HEK293 (cell line): ENCODE results near the gene SMYD1.

Source experiments
- CTCF ChIA-PET: fragments of 350-600 bp; formaldehyde crosslinking; extraction: SDS; loops from one replicate; lab custom pipeline; 2021; ENCODE audit warnings: antibody characterized with exemption; lab: Yijun Ruan, JAX
- POLR2A ChIA-PET: fragments of 300-600 bp; formaldehyde crosslinking; extraction: SDS; loops from one replicate; lab custom pipeline; 2020; ENCODE audit warnings: antibody characterized with exemption, inconsistent platforms; lab: Yijun Ruan, JAX
- H3K27ac ChIP-seq: fragments of 200-500 bp; sonication (Bioruptor generic); 2 replicates; pipeline ENCODE4 v1.5.1; 2014; ENCODE audit warnings: low read depth, low read length, control low read depth, inconsistent platforms; ENCODE audit errors: extremely low read depth
- H3K36me3 ChIP-seq, 2 experiments: fragments of 200-500 bp in 1 of 2; sonication (Bioruptor generic) in 1 of 2; 1 replicate in 1 of 2; 2 replicates in 1 of 2; pipeline ENCODE4 v1.5.1; 2014 to 2017; ENCODE audit warnings: inconsistent platforms in 2 of 2, low read length in 2 of 2; ENCODE audit not compliant: control insufficient read depth in 2 of 2, insufficient read depth in 1 of 2
- H3K4me1 ChIP-seq: fragments of 200-500 bp; sonication (Bioruptor generic); 2 replicates; pipeline ENCODE4 v1.5.1; 2014; ENCODE audit warnings: mild to moderate bottlenecking, low read length, inconsistent platforms; ENCODE audit not compliant: control insufficient read depth, insufficient read depth
- H3K4me3 ChIP-seq: 2 replicates; pipeline ENCODE4 v1.5.1; 2011; ENCODE audit warnings: low read depth, mild to moderate bottlenecking, control low read depth, low read length, moderate library complexity
- H3K9me3 ChIP-seq: fragments of 200-500 bp; sonication (Bioruptor generic); 2 replicates; pipeline ENCODE4 v1.5.1; 2014; ENCODE audit warnings: low read depth, low read length, inconsistent platforms; ENCODE audit not compliant: control insufficient read depth, insufficient read depth
- FEZF1 ChIP-seq: fragments of 450-650 bp; formaldehyde crosslinking; IDR thresholded peaks from 2 replicates; pipeline ENCODE4 v1.5.1; 2016; ENCODE audit warnings: missing biosample characterization, missing genetic modification characterization
- GLIS1 ChIP-seq: fragments of 450-650 bp; formaldehyde crosslinking; IDR thresholded peaks from 2 replicates; pipeline ENCODE4 v1.5.1; 2016; ENCODE audit warnings: missing biosample characterization, missing genetic modification characterization
- YY2 ChIP-seq: fragments of 450-650 bp; formaldehyde crosslinking; IDR thresholded peaks from 2 replicates; pipeline ENCODE4 v1.5.1; 2016; ENCODE audit warnings: missing biosample characterization, missing genetic modification characterization
- ZFHX2 ChIP-seq: fragments of 450-650 bp; formaldehyde crosslinking; conservative IDR thresholded peaks from 2 replicates; pipeline ENCODE4 v1.5.1; 2016; ENCODE audit warnings: missing biosample characterization, missing genetic modification characterization
- ZNF10 ChIP-seq: fragments of 450-650 bp; formaldehyde crosslinking; IDR thresholded peaks from 2 replicates; pipeline ENCODE4 v1.5.1; 2017; ENCODE audit warnings: missing biosample characterization, missing genetic modification characterization
- ZNF112 ChIP-seq: fragments of 450-650 bp; formaldehyde crosslinking; IDR thresholded peaks from 2 replicates; pipeline ENCODE4 v1.5.0; 2017; ENCODE audit warnings: missing biosample characterization, missing genetic modification characterization
- ZNF146 ChIP-seq: fragments of 450-650 bp; formaldehyde crosslinking; IDR thresholded peaks from 2 replicates; pipeline ENCODE4 v1.5.1; 2016; ENCODE audit warnings: missing biosample characterization, missing genetic modification characterization
- ZNF202 ChIP-seq: fragments of 450-650 bp; formaldehyde crosslinking; IDR thresholded peaks from 2 replicates; pipeline ENCODE4 v1.5.1; 2016; ENCODE audit warnings: missing biosample characterization, missing genetic modification characterization, borderline replicate concordance
- ZNF266 ChIP-seq: fragments of 450-650 bp; formaldehyde crosslinking; IDR thresholded peaks from 2 replicates; pipeline ENCODE4 v1.5.1; 2016; ENCODE audit warnings: missing biosample characterization, missing genetic modification characterization, low read depth
- ZNF391 ChIP-seq: fragments of 450-650 bp; formaldehyde crosslinking; IDR thresholded peaks from 2 replicates; pipeline ENCODE4 v1.5.1; 2016; ENCODE audit warnings: low read depth, missing biosample characterization, missing genetic modification characterization, borderline replicate concordance
- ZNF530 ChIP-seq: fragments of 450-650 bp; formaldehyde crosslinking; IDR thresholded peaks from 2 replicates; pipeline ENCODE4 v1.5.1; 2016; ENCODE audit warnings: low read depth, missing biosample characterization, missing genetic modification characterization
- ZNF548 ChIP-seq: fragments of 450-650 bp; formaldehyde crosslinking; IDR thresholded peaks from 2 replicates; pipeline ENCODE4 v1.5.1; 2016; ENCODE audit warnings: missing biosample characterization, missing genetic modification characterization
- ZNF658 ChIP-seq: fragments of 450-650 bp; formaldehyde crosslinking; IDR thresholded peaks from 2 replicates; pipeline ENCODE4; 2016; ENCODE audit warnings: missing biosample characterization, missing genetic modification characterization
- ZNF747 ChIP-seq: fragments of 450-650 bp; formaldehyde crosslinking; IDR thresholded peaks from 2 replicates; pipeline ENCODE4 v1.5.1; 2016; ENCODE audit warnings: missing biosample characterization, missing genetic modification characterization
- ZNF843 ChIP-seq: fragments of 450-650 bp; formaldehyde crosslinking; IDR thresholded peaks from 2 replicates; pipeline ENCODE4 v1.5.1; 2016; ENCODE audit warnings: missing biosample characterization, missing genetic modification characterization
- ZXDB ChIP-seq: fragments of 450-650 bp; formaldehyde crosslinking; IDR thresholded peaks from 2 replicates; pipeline ENCODE4 v1.5.1; 2016; ENCODE audit warnings: missing biosample characterization, missing genetic modification characterization
- TF ChIP-seq, protein P1 (sequence below): fragments of 450-650 bp; formaldehyde crosslinking; IDR thresholded peaks from 2 replicates; pipeline ENCODE4 v1.5.1; 2016; ENCODE audit warnings: missing biosample characterization, missing genetic modification characterization, low read depth
- TF ChIP-seq, protein P2 (sequence below): fragments of 450-650 bp; formaldehyde crosslinking; IDR thresholded peaks from 2 replicates; pipeline ENCODE4 v1.5.1; 2017; ENCODE audit warnings: missing biosample characterization, missing genetic modification characterization
- TF ChIP-seq, protein P3 (sequence below): fragments of 450-650 bp; formaldehyde crosslinking; IDR thresholded peaks from 2 replicates; pipeline ENCODE4 v1.5.1; 2016; ENCODE audit warnings: missing biosample characterization, missing genetic modification characterization
- TF ChIP-seq, protein P4 (sequence below): fragments of 450-650 bp; formaldehyde crosslinking; IDR thresholded peaks from 2 replicates; pipeline ENCODE4 v1.5.1; 2016; ENCODE audit warnings: missing biosample characterization, missing genetic modification characterization
- TF ChIP-seq, protein P5 (sequence below): fragments of 450-650 bp; formaldehyde crosslinking; IDR thresholded peaks from 2 replicates; pipeline ENCODE4 v1.5.1; 2016; ENCODE audit warnings: missing biosample characterization, missing genetic modification characterization, borderline replicate concordance
- TF ChIP-seq, protein P6 (sequence below): fragments of 450-650 bp; formaldehyde crosslinking; conservative IDR thresholded peaks from 2 replicates; pipeline ENCODE4 v1.5.1; 2016; ENCODE audit warnings: low read depth, missing biosample characterization, missing genetic modification characterization

SMYD1 gene

DNA sequence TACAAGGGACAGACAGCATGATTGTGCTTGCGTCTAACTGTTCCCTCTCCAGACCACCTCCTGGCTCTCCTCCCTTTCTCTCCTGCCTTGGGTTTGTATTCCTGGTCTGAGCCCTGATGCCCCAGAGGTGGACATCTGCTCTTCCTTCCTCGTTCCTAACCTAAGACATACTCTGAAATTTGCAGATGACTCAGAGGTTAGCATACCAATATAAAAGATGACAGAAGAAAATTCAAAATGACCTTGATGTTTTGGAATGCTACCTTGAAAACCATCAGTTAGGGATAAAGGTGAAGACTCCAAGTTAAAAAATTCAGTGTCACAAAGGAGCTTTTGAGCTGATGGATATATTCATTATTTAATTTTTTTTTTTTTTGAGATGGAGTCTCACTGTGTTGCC lies 12.9 kb downstream of the SMYD1 start:
- CTCF ChIA-PET = no interaction called here
- POLR2A ChIA-PET = no interaction called here
- no peak overlapping the region for H3K4me3 ChIP-seq
- H3K27ac ChIP-seq = no peak overlapping the region
- no peaks in the 10 kb centered on the region for H3K36me3 ChIP-seq
- no peaks in the 10 kb centered on the region for H3K9me3 ChIP-seq
- TF ChIP-seq, protein P1, sequence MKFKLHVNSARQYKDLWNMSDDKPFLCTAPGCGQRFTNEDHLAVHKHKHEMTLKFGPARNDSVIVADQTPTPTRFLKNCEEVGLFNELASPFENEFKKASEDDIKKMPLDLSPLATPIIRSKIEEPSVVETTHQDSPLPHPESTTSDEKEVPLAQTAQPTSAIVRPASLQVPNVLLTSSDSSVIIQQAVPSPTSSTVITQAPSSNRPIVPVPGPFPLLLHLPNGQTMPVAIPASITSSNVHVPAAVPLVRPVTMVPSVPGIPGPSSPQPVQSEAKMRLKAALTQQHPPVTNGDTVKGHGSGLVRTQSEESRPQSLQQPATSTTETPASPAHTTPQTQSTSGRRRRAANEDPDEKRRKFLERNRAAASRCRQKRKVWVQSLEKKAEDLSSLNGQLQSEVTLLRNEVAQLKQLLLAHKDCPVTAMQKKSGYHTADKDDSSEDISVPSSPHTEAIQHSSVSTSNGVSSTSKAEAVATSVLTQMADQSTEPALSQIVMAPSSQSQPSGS (tag by site-specific recombination) = no peak
- TF ChIP-seq GLIS1 (tag by site-specific recombination) (no peak), ZNF112 (tag by site-specific recombination) (no peak), ZNF747 (no peak), ZNF10 (tag by site-specific recombination) (no peak), ZNF146 (tag by site-specific recombination) (no peak), ZNF843 (tag by site-specific recombination) (no peak), ZNF391 (no peak), FEZF1 (tag by site-specific recombination) (no peak), YY2 (tag by site-specific recombination) (no peak), ZNF548 (tag by site-specific recombination) (no peak), ZNF202 (tag by site-specific recombination) (no peak), ZNF266 (tag by site-specific recombination) (no peak), ZNF530 (tag by site-specific recombination) (no peak), ZXDB (tag by site-specific recombination) (no peak)
- TF ChIP-seq, protein P2, sequence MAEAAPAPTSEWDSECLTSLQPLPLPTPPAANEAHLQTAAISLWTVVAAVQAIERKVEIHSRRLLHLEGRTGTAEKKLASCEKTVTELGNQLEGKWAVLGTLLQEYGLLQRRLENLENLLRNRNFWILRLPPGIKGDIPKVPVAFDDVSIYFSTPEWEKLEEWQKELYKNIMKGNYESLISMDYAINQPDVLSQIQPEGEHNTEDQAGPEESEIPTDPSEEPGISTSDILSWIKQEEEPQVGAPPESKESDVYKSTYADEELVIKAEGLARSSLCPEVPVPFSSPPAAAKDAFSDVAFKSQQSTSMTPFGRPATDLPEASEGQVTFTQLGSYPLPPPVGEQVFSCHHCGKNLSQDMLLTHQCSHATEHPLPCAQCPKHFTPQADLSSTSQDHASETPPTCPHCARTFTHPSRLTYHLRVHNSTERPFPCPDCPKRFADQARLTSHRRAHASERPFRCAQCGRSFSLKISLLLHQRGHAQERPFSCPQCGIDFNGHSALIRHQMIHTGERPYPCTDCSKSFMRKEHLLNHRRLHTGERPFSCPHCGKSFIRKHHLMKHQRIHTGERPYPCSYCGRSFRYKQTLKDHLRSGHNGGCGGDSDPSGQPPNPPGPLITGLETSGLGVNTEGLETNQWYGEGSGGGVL = no peak
- TF ChIP-seq, protein P3, sequence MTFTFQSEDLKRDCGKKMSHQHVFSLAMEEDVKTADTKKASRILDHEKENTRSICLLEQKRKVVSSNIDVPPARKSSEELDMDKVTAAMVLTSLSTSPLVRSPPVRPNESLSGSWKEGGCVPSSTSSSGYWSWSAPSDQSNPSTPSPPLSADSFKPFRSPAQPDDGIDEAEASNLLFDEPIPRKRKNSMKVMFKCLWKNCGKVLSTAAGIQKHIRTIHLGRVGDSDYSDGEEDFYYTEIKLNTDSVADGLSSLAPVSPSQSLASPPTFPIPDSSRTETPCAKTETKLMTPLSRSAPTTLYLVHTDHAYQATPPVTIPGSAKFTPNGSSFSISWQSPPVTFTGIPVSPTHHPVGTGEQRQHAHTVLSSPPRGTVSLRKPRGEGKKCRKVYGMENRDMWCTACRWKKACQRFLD (tag by site-specific recombination) = no peak
- TF ChIP-seq, protein P4, sequence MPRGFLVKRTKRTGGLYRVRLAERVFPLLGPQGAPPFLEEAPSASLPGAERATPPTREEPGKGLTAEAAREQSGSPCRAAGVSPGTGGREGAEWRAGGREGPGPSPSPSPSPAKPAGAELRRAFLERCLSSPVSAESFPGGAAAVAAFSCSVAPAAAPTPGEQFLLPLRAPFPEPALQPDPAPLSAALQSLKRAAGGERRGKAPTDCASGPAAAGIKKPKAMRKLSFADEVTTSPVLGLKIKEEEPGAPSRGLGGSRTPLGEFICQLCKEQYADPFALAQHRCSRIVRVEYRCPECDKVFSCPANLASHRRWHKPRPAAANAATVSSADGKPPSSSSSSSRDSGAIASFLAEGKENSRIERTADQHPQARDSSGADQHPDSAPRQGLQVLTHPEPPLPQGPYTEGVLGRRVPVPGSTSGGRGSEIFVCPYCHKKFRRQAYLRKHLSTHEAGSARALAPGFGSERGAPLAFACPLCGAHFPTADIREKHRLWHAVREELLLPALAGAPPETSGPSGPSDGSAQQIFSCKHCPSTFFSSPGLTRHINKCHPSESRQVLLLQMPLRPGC (tag by site-specific recombination) = no peak
- no peaks in the 10 kb centered on the region for H3K4me1 ChIP-seq

DNA sequence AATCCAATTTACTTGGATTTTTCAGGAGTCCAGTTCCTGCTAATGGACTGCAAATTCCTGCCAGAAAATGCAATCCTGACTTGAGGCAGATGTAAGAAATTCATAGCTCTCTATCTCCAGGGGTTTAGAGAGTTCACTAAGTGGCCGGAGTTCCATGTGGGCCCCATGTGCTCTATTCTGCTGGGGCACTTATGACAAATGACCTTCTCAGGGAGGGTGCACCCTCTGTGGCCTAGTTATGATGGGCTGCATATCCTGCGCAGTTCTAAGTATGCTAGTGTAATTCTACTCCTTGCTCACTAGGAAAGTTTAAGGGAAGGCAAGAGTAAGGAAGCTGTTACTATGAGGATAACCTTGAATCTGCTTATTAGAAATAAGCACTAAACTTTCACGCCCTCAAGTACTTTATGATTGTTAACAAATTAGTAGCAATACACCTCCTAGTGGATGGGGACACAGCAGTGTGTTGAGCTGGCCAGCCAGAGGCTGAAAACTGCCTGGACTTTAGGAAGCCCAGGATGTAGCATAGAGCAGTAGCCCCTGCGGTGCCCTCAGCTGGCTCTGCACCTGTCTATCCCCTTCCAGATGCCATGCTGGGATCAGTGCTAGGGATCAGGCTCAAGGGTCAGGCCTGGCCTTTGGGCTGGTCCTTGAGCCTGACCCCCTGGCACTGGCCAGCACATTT lies 14.4 kb downstream of the SMYD1 start:
- no peak overlapping the region for H3K4me3 ChIP-seq
- H3K9me3 ChIP-seq = no peaks in the 10 kb centered on the region
- no peaks in the 10 kb centered on the region for H3K36me3 ChIP-seq
- ChIA-PET POLR2A (no interaction called here), CTCF (interaction anchor here (0.6 to 1.8 kb wide), 3 partner anchors 21 to 465 kb away, joined by 3 to 9 read pairs (median 4); no protein-coding TSS in a partner anchor)
- no peak overlapping the region for H3K27ac ChIP-seq
- no peaks in the 10 kb centered on the region for H3K4me1 ChIP-seq
- no peak for TF ChIP-seq GLIS1 (tag by site-specific recombination)
- TF ChIP-seq ZNF146 (tag by site-specific recombination) = no peak
- TF ChIP-seq ZNF658 = no peak
- TF ChIP-seq, protein P5, sequence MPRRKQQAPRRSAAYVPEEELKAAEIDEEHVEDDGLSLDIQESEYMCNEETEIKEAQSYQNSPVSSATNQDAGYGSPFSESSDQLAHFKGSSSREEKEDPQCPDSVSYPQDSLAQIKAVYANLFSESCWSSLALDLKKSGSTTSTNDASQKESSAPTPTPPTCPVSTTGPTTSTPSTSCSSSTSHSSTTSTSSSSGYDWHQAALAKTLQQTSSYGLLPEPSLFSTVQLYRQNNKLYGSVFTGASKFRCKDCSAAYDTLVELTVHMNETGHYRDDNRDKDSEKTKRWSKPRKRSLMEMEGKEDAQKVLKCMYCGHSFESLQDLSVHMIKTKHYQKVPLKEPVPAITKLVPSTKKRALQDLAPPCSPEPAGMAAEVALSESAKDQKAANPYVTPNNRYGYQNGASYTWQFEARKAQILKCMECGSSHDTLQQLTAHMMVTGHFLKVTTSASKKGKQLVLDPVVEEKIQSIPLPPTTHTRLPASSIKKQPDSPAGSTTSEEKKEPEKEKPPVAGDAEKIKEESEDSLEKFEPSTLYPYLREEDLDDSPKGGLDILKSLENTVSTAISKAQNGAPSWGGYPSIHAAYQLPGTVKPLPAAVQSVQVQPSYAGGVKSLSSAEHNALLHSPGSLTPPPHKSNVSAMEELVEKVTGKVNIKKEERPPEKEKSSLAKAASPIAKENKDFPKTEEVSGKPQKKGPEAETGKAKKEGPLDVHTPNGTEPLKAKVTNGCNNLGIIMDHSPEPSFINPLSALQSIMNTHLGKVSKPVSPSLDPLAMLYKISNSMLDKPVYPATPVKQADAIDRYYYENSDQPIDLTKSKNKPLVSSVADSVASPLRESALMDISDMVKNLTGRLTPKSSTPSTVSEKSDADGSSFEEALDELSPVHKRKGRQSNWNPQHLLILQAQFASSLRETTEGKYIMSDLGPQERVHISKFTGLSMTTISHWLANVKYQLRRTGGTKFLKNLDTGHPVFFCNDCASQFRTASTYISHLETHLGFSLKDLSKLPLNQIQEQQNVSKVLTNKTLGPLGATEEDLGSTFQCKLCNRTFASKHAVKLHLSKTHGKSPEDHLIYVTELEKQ (tag by site-specific recombination) = no peak
- TF ChIP-seq, protein P6, sequence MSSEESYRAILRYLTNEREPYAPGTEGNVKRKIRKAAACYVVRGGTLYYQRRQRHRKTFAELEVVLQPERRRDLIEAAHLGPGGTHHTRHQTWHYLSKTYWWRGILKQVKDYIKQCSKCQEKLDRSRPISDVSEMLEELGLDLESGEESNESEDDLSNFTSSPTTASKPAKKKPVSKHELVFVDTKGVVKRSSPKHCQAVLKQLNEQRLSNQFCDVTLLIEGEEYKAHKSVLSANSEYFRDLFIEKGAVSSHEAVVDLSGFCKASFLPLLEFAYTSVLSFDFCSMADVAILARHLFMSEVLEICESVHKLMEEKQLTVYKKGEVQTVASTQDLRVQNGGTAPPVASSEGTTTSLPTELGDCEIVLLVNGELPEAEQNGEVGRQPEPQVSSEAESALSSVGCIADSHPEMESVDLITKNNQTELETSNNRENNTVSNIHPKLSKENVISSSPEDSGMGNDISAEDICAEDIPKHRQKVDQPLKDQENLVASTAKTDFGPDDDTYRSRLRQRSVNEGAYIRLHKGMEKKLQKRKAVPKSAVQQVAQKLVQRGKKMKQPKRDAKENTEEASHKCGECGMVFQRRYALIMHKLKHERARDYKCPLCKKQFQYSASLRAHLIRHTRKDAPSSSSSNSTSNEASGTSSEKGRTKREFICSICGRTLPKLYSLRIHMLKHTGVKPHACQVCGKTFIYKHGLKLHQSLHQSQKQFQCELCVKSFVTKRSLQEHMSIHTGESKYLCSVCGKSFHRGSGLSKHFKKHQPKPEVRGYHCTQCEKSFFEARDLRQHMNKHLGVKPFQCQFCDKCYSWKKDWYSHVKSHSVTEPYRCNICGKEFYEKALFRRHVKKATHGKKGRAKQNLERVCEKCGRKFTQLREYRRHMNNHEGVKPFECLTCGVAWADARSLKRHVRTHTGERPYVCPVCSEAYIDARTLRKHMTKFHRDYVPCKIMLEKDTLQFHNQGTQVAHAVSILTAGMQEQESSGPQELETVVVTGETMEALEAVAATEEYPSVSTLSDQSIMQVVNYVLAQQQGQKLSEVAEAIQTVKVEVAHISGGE (tag by site-specific recombination) = no peak
- no peak for TF ChIP-seq ZFHX2 (tag by site-specific recombination)
